ENCODE results near the gene MTG1. TPM values are rescaled to one million over a fixed set of nuclear protein-coding genes. Genes with fewer than 3 reads are reported as not detected.

Gene MTG1
- total RNA-seq, 4 donors from 2014 or later, result 24.6 to 32.8 (median 27.1) TPM

DNA sequence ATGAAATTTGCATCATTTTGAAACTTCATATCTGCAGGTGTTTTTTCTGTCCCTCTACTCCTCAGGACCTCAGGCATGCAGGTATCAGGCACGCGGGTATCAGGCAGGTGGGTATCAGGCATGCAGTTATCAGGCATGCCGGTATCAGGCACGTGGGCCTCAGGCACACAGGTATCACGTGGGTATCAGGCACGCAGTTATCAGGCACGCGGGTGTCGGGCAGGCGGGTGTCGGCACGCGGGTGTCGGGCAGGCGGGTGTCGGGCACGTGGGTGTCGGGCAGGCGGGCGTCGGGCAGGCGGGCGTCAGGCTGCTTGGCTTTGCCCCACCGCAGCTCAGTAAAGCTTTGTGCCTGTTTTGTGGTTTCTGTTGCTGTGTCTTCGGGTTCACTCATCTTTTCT, 21.8 kb downstream of the MTG1 start:
- H3K9me3 ChIP-seq, result peaks cover 0 to 24% (median 13%) of the 10 kb centered on the region in 3 donors
- H3K27ac ChIP-seq, result no peak overlapping the region
- 92 to 94% methylated on average over 2 to 23 of the region's 25 CpGs for WGBS, 2 donors
- DNase-seq, result no peak
- TF ChIP-seq, protein P1, sequence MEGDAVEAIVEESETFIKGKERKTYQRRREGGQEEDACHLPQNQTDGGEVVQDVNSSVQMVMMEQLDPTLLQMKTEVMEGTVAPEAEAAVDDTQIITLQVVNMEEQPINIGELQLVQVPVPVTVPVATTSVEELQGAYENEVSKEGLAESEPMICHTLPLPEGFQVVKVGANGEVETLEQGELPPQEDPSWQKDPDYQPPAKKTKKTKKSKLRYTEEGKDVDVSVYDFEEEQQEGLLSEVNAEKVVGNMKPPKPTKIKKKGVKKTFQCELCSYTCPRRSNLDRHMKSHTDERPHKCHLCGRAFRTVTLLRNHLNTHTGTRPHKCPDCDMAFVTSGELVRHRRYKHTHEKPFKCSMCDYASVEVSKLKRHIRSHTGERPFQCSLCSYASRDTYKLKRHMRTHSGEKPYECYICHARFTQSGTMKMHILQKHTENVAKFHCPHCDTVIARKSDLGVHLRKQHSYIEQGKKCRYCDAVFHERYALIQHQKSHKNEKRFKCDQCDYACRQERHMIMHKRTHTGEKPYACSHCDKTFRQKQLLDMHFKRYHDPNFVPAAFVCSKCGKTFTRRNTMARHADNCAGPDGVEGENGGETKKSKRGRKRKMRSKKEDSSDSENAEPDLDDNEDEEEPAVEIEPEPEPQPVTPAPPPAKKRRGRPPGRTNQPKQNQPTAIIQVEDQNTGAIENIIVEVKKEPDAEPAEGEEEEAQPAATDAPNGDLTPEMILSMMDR (IDR thresholded peaks at IDR 0.05), result no peak
- TF ChIP-seq POLR2A (IDR thresholded peaks at IDR 0.05), result no peak
- H3K27me3 ChIP-seq, result peaks cover 0 to 2% (median 0%) of the 10 kb centered on the region in 4 donors
- peaks cover 0 to 82% (median 13%) of the 10 kb centered on the region in 3 donors for H3K36me3 ChIP-seq
- intact Hi-C loops (cut with DNase I), result no loop called here
- H3K4me1 ChIP-seq, result no peaks in the 10 kb centered on the region
- H3K4me3 ChIP-seq, result no peak overlapping the region

DNA sequence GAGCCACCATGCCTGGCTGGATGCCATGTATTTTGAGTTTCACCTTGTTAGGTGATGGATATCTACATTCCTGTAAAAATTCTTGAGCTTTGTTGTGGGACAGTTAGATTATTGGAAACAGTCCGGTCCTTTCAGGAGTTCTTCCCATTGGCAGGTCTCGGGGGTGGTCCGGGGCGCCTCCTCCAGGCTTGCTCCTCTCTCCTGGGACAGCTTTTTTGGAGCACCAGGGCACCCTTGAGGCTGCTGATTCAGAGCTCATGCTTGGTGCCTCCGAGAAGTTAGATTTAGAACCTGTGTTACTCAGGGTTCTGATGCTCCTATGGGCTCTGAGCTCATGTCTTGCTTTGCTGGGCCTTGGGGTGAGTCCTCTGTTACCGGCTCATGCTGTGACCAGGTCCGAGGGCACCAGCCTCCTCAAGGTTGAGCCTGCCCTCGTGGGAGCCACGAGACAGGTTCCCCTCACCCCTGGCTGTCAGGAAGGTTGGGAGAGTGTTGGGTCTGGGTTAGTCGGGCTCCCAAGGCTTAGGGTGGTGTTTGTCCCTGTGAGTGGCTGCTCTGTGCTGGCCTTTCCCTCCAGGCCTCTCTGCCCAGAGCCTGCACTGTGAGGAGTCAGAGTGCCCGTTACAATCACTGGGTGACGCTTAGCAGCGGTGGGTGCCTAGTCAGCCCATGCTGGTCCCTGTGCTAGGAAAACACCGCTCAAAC, 24.5 kb downstream of the MTG1 start:
- intact Hi-C loops (cut with DNase I), result no loop called here
- Histone ChIP-seq H3K27me3 (peaks cover 0 to 20% (median 3%) of the 10 kb centered on the region in 4 donors), H3K4me3 (no peak overlapping the region), H3K9me3 (no peaks in the 10 kb centered on the region), H3K27ac (no peak overlapping the region), H3K36me3 (peaks cover 0 to 70% (median 13%) of the 10 kb centered on the region in 3 donors), H3K4me1 (peaks cover 0 to 12% (median 10%) of the 10 kb centered on the region in 3 donors)
- DNase-seq, result no peak
- 94 to 96% methylated on average over 8 to 12 of the region's 14 CpGs for WGBS, 2 donors
- TF ChIP-seq, protein P1 (IDR thresholded peaks at IDR 0.05), result no peak
- TF ChIP-seq POLR2A (IDR thresholded peaks at IDR 0.05), result no peak

DNA sequence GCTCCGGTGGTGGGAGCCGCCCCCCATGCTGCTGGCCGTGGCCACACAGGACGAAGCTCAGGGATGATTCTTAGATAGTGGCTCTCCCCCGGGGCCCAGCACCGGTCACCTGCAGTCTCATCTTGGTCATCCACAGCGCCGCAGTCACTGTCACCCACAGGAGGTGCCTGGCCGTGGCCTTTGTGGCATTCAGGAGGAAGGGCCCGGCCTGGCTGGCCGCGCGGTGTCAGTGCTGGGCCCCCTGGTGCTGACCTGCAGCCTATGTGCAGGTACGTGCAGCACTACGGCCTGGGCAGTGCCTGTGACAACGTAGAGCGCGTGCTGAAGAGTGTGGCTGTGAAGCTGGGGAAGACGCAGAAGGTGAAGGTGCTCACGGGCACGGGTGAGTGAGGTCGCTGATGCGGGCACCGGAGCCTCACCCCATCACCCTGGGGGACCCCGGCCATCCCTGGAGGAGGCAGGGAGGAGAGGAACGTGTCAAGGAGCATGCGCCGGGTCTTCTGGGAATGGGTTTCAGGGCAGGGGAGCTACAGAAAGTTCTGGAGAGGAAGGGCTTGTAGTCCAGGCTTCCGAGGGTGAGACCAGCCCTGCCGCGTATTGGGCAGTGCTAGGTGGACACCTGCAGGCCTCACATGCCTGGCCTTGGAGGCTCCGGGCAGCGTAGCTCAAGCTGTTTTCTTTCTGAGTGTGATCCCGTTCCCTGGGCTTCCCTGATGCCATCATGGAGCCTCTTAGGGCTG, 25.4 kb downstream of the MTG1 start:
- peaks cover 0 to 24% (median 3%) of the 10 kb centered on the region in 4 donors for H3K27me3 ChIP-seq
- no peaks in the 10 kb centered on the region for H3K9me3 ChIP-seq
- H3K4me3 ChIP-seq, result no peak overlapping the region
- peaks cover 0 to 15% (median 11%) of the 10 kb centered on the region in 3 donors for H3K4me1 ChIP-seq
- no peak overlapping the region for H3K27ac ChIP-seq
- no peak for TF ChIP-seq POLR2A (IDR thresholded peaks at IDR 0.05)
- TF ChIP-seq, protein P1 (IDR thresholded peaks at IDR 0.05), result no peak
- no peak for DNase-seq
- 89 to 90% methylated on average over 17 to 27 of the region's 34 CpGs for WGBS, 2 donors
- H3K36me3 ChIP-seq, result peaks cover 0 to 66% (median 13%) of the 10 kb centered on the region in 3 donors
- intact Hi-C loops (cut with DNase I), result no loop called here

DNA sequence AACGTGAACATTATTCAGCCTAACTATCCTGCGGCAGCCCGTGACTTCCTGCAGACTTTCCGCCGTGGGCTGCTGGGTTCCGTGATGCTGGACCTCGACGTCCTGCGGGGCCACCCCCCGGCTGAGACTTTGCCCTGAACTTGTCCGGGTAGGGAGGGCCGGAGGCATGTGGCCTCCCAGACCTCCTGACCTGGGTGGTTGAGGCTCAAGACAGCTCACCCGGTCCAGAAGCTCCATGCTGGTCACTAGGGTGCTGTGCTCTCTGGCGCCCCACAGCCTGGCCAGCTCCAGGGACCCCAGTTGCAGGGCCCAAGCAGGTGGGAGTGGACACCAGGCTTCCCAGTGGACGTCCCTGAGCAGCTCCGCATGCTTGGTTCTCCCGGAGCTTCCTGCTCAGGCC, 26.1 kb downstream of the MTG1 start:
- TF ChIP-seq, protein P1 (IDR thresholded peaks at IDR 0.05), result no peak
- TF ChIP-seq POLR2A (IDR thresholded peaks at IDR 0.05), result no peak
- Histone ChIP-seq H3K27ac (no peak overlapping the region), H3K4me1 (peaks cover 0 to 15% (median 11%) of the 10 kb centered on the region in 3 donors), H3K27me3 (peaks cover 0 to 30% (median 3%) of the 10 kb centered on the region in 4 donors), H3K4me3 (no peak overlapping the region), H3K36me3 (peaks cover 0 to 59% (median 13%) of the 10 kb centered on the region in 3 donors), H3K9me3 (no peaks in the 10 kb centered on the region)
- DNase-seq, result no peak
- intact Hi-C loops (cut with DNase I), result no loop called here
- 90% methylated on average over 2 to 8 of the region's 17 CpGs for WGBS, 2 donors

DNA sequence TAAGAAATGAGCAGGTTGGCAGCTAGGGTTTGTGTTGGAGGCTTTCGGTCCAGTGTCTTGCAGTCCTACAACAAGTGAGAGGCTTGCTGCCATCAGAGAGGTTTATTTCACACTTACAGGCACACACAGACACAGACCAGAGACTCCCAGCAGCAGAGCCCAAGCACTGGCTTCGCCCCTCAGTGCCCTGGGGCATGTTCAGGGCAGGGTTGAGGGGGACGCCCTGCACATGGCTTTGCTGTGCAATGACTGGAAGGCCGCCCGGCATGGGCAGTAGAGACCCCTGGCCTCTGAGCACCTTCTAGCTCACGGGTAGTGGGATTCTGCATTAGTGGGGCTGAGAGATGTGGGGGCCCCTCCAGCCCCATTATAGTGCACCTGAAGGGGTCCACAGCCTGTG, 26.6 kb downstream of the MTG1 start:
- TF ChIP-seq POLR2A (IDR thresholded peaks at IDR 0.05), result no peak
- TF ChIP-seq, protein P1 (IDR thresholded peaks at IDR 0.05), result no peak
- DNase-seq, result no peak

More for the DNA sequence above, 26.6 kb downstream of the MTG1 start:
- Histone ChIP-seq H3K27ac (no peak overlapping the region), H3K9me3 (no peaks in the 10 kb centered on the region), H3K36me3 (peaks cover 0 to 54% (median 13%) of the 10 kb centered on the region in 3 donors), H3K4me1 (peaks cover 0 to 15% (median 11%) of the 10 kb centered on the region in 3 donors), H3K27me3 (peaks cover 0 to 34% (median 3%) of the 10 kb centered on the region in 4 donors), H3K4me3 (no peak overlapping the region)
- 50% methylated on average over 2 of the region's 6 CpGs; no CpG with 5 or more reads in 1 of the 2 donors for WGBS, 2 donors
- intact Hi-C loops (cut with DNase I), result no loop called here

All from esophagus squamous epithelium (tissue), 5 donors.